WTC11 (cell line): ENCODE measurements around the gene CACNG5. TPM values are rescaled to one million over a fixed set of nuclear protein-coding genes. Genes with fewer than 3 reads are reported as not detected.

Experiments
- ATAC-seq: fragments of 200-7000 bp; cut with Tn5 transposase; 2 replicates; pipeline ENCODE4 v1.10.0; 2021; ENCODE audit warnings: mild to moderate bottlenecking, moderate library complexity
- CTCF ChIA-PET: fragments of 300-600 bp; sonication (Branson Sonifier 250); formaldehyde crosslinking; loops from one replicate; lab custom pipeline; 2021; ENCODE audit warnings: antibody characterized with exemption; lab: Charles Lee
- POLR2A ChIA-PET: fragments of 350-600 bp; sonication (Branson Sonifier 250); formaldehyde crosslinking; loops from one replicate; lab custom pipeline; 2021; ENCODE audit warnings: antibody characterized with exemption; lab: Charles Lee
- DNase-seq: peaks from one replicate; pipeline ENCODE4 v3.0.0; 2021; ENCODE audit warnings: low spot score
- H3K27ac Mint-ChIP-seq: 2 replicates; pipeline ENCODE4 v1.8.0; 2021; ENCODE audit warnings: mixed read lengths
- H3K27me3 Mint-ChIP-seq: 2 replicates; pipeline ENCODE4 v1.8.0; 2021; ENCODE audit warnings: low read depth, mild to moderate bottlenecking, moderate library complexity, mixed read lengths
- H3K36me3 Mint-ChIP-seq: 2 replicates; pipeline ENCODE4 v1.8.0; 2021; ENCODE audit warnings: mixed read lengths
- H3K4me1 Mint-ChIP-seq: 2 replicates; pipeline ENCODE4 v1.8.0; 2022; ENCODE audit warnings: mixed read lengths
- H3K4me3 Mint-ChIP-seq: 2 replicates; pipeline ENCODE4 v1.8.0; 2021; ENCODE audit warnings: mild to moderate bottlenecking, moderate library complexity, mixed read lengths
- H3K9me3 Mint-ChIP-seq: 2 replicates; pipeline ENCODE4 v1.8.0; 2021; ENCODE audit warnings: mixed read lengths
- ARID4B ChIP-seq: sonication (generic); formaldehyde crosslinking; IDR thresholded peaks from 2 replicates; pipeline ENCODE4 v1.8.0; 2023; ENCODE audit warnings: missing genetic modification reagents, mild to moderate bottlenecking, borderline replicate concordance
- ATF2 ChIP-seq: sonication (generic); formaldehyde crosslinking; IDR thresholded peaks from 2 replicates; pipeline ENCODE4 v1.8.1; 2022; ENCODE audit warnings: low read depth, missing genetic modification reagents, borderline replicate concordance
- CREB1 ChIP-seq: sonication (generic); formaldehyde crosslinking; IDR thresholded peaks from 2 replicates; pipeline ENCODE4 v1.8.0; 2023; ENCODE audit warnings: mild to moderate bottlenecking, missing genetic modification reagents
- CREM ChIP-seq: sonication (generic); formaldehyde crosslinking; IDR thresholded peaks from 2 replicates; pipeline ENCODE4 v1.8.1; 2022; ENCODE audit warnings: mild to moderate bottlenecking, missing genetic modification reagents, moderate library complexity
- E2F1 ChIP-seq: sonication (generic); formaldehyde crosslinking; IDR thresholded peaks from 2 replicates; pipeline ENCODE4 v1.8.0; 2022; ENCODE audit warnings: mild to moderate bottlenecking, missing genetic modification reagents
- JAZF1 ChIP-seq: fragments of 250-450 bp; sonication (Bioruptor Pico); IDR thresholded peaks from 2 replicates; pipeline ENCODE4 v1.9.0; 2021; ENCODE audit warnings: moderate library complexity, mild to moderate bottlenecking, inconsistent platforms
- KAT7 ChIP-seq: sonication (generic); formaldehyde crosslinking; IDR thresholded peaks from 2 replicates; pipeline ENCODE4 v1.8.1; 2023; ENCODE audit warnings: missing genetic modification reagents, mild to moderate bottlenecking, borderline replicate concordance
- NR1H2 ChIP-seq: sonication (generic); formaldehyde crosslinking; IDR thresholded peaks from 2 replicates; pipeline ENCODE4 v1.9.0; 2021; ENCODE audit warnings: mild to moderate bottlenecking, moderate library complexity, missing genetic modification reagents
- PREB ChIP-seq: sonication (generic); formaldehyde crosslinking; IDR thresholded peaks from 2 replicates; pipeline ENCODE4 v1.8.1; 2022; ENCODE audit warnings: mild to moderate bottlenecking, missing genetic modification reagents, moderate library complexity, borderline replicate concordance
- PRRX2 ChIP-seq: fragments of 250-450 bp; sonication (Bioruptor Pico); IDR thresholded peaks from 2 replicates; pipeline ENCODE4 v1.8.0; 2021; ENCODE audit warnings: mild to moderate bottlenecking
- SMAD3 ChIP-seq: sonication (generic); formaldehyde crosslinking; IDR thresholded peaks from 2 replicates; pipeline ENCODE4 v1.8.0; 2022; ENCODE audit warnings: missing genetic modification reagents, mild to moderate bottlenecking, borderline replicate concordance
- TEAD1 ChIP-seq: sonication (generic); formaldehyde crosslinking; IDR thresholded peaks from 2 replicates; pipeline ENCODE4 v1.8.0; 2022; ENCODE audit warnings: mild to moderate bottlenecking, missing genetic modification reagents
- ZNF121 ChIP-seq: sonication (generic); formaldehyde crosslinking; IDR thresholded peaks from 2 replicates; pipeline ENCODE4 v1.8.0; 2023; ENCODE audit warnings: missing genetic modification reagents
- ZNF138 ChIP-seq: sonication (generic); formaldehyde crosslinking; conservative IDR thresholded peaks from 2 replicates; pipeline ENCODE4 v1.8.1; 2022; ENCODE audit warnings: mild to moderate bottlenecking, moderate library complexity, missing genetic modification reagents
- ZNF219 ChIP-seq: sonication (generic); formaldehyde crosslinking; IDR thresholded peaks from 2 replicates; pipeline ENCODE4 v1.8.0; 2023; ENCODE audit warnings: missing genetic modification reagents, mild to moderate bottlenecking, borderline replicate concordance
- ZNF423 ChIP-seq: fragments of 250-450 bp; sonication (Bioruptor Pico); IDR thresholded peaks from 2 replicates; pipeline ENCODE4 v2.1.2; 2022; ENCODE audit warnings: mild to moderate bottlenecking, moderate library complexity
- ZNF532 ChIP-seq: fragments of 250-450 bp; sonication (Bioruptor Pico); IDR thresholded peaks from 2 replicates; pipeline ENCODE4 v1.9.0; 2021; ENCODE audit warnings: mild to moderate bottlenecking, borderline replicate concordance
- ZNF671 ChIP-seq: fragments of 250-450 bp; sonication (Bioruptor Pico); IDR thresholded peaks from 2 replicates; pipeline ENCODE4 v1.8.0; 2021; ENCODE audit warnings: mild to moderate bottlenecking
- total RNA-seq: library from RNA; stranded (reverse); gene quantifications from 3 replicates; pipeline ENCODE4 v1.2.3, GENCODE V29; 2021
- TF ChIP-seq, protein P1 (sequence below): sonication (generic); formaldehyde crosslinking; IDR thresholded peaks from 2 replicates; pipeline ENCODE4 v1.8.0; 2023; ENCODE audit warnings: missing genetic modification reagents

CACNG5 gene
- total RNA-seq, 1 experiment from 2014 or later = 1.9 TPM

DNA sequence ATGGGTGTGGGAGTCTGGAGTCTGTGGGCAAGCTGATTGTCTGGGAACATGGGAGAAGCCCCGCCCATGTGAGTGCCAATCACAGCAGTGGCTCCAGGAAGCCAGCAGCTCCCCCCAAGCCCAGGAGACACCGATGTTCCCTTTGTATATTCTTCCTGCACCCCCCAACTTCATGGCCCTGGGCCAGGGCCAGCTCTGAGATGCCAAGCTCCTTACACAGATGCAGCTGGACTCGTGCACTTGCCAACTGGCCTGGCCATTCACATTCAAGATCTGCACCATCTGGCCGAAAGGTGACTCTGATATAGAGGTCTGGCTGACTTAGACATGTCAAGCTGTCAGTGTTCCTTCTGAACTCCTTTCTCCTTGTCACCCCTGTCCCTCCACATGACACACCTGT lies 50.5 kb downstream of the CACNG5 start:
- H3K4me3 Mint-ChIP-seq = no peak overlapping the region
- ChIA-PET POLR2A (no interaction called here), CTCF (no interaction called here)
- H3K4me1 Mint-ChIP-seq = no peaks in the 10 kb centered on the region
- H3K36me3 Mint-ChIP-seq = peaks cover 27% of the 10 kb centered on the region
- no peak for DNase-seq
- TF ChIP-seq CREM (no peak), ZNF671 (CRISPR knock-in tag) (no peak), ZNF138 (no peak), CREB1 (CRISPR knock-in tag) (no peak), ZNF423 (CRISPR knock-in tag) (no peak), TEAD1 (no peak), ARID4B (CRISPR knock-in tag) (no peak), JAZF1 (CRISPR knock-in tag) (no peak), E2F1 (no peak)
- TF ChIP-seq, all 79 proteins: peak for 0
- no peak for ATAC-seq
- Mint-ChIP-seq H3K27me3 (peaks cover 2% of the 10 kb centered on the region; the same call in 1 of the 2 replicates), H3K27ac (no peak overlapping the region), H3K9me3 (peaks cover 46% of the 10 kb centered on the region)

DNA sequence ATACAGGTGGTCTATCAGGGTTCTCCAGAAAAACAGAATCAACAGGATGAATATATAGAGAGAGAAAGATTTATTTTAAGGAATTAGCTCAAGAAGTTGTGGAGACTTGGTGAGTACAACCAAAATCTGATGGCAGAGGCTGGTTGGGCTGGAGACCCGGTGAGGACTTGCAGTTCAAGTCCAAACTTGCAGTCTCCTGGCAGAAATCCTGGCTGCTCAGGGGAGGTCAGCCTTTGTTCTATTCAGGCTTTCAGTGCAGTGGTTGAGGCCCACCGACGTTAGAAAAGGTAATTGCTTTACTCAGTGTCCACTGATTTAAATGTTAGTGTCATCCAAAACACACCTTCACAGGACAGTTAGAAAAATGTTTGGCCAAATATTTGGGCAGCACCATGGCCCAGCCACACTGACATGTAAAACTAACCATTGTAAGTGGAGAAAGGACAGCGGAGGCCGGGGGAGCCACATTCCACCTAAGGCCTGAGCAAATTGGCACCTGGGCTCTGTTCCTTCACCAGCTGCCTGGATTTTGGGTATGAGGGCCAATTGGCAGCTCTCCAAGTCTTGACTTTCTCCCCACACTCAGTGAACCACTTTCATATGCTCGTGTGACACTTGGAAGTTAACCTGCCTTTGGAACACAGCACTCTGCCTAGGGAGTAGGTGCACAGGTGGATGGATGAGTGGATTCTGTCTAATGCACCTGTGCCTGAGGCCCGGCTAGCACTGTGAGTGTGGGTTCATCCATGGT lies 54.7 kb downstream of the CACNG5 start:
- H3K36me3 Mint-ChIP-seq = peaks cover 19% of the 10 kb centered on the region
- H3K9me3 Mint-ChIP-seq = peaks cover 30% of the 10 kb centered on the region
- no peaks in the 10 kb centered on the region for H3K4me1 Mint-ChIP-seq
- POLR2A ChIA-PET = no interaction called here
- CTCF ChIA-PET = no interaction called here
- no peak overlapping the region for H3K4me3 Mint-ChIP-seq
- no peak for DNase-seq
- H3K27ac Mint-ChIP-seq = no peak overlapping the region
- no peaks in the 10 kb centered on the region for H3K27me3 Mint-ChIP-seq
- ATAC-seq = no peak
- TF ChIP-seq ZNF532 (CRISPR knock-in tag) = no peak
- no peak for TF ChIP-seq PRRX2 (CRISPR knock-in tag)
- TF ChIP-seq, protein P1, sequence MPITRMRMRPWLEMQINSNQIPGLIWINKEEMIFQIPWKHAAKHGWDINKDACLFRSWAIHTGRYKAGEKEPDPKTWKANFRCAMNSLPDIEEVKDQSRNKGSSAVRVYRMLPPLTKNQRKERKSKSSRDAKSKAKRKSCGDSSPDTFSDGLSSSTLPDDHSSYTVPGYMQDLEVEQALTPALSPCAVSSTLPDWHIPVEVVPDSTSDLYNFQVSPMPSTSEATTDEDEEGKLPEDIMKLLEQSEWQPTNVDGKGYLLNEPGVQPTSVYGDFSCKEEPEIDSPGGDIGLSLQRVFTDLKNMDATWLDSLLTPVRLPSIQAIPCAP (CRISPR knock-in tag) = no peak
- no peak for TF ChIP-seq ZNF121
- TF ChIP-seq SMAD3 (CRISPR knock-in tag) = no peak
- TF ChIP-seq NR1H2 (CRISPR knock-in tag) = no peak
- TF ChIP-seq ATF2 (CRISPR knock-in tag) = no peak
- no peak for TF ChIP-seq ZNF219
- no peak for TF ChIP-seq KAT7
- no peak for TF ChIP-seq PREB (CRISPR knock-in tag)
- TF ChIP-seq E2F1 = no peak
- TF ChIP-seq, all 79 proteins: peak for 0
